ENCODE results near the gene HSPA4L. TPM values are rescaled to one million over a fixed set of nuclear protein-coding genes. Genes with fewer than 3 reads are reported as not detected.

Gene HSPA4L
- total RNA-seq, 1 donor from 2014 or later, result 14.7 TPM

DNA sequence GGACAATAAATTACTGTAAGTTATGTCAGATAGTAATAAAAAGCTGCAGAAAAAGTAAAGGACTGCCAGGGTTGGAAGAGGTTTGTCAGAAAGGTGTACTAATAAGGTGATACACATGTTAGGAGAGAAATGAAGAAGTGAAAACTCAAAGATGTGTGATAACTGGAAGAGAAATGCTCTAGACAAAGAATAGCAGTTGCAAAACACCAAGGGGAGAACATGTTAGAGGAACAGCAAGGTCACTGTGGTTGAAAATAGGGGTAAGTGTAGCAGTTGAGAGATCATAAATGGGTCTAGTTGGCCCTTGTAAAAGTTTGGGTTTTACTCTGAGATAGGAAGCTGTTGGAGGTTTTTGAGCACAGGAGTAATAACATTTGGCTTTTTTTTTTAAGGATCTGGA is 46.9 kb downstream of the HSPA4L start:
- no peak for DNase-seq
- Mint-ChIP-seq H3K4me1 (ENCODE audit: low read depth, unreplicated experiment) (peaks cover 2% of the 10 kb centered on the region), H3K36me3 (ENCODE audit: unreplicated experiment) (no peaks in the 10 kb centered on the region), H3K9me3 (ENCODE audit: unreplicated experiment) (no peaks in the 10 kb centered on the region), H3K27ac (ENCODE audit: unreplicated experiment) (no peak overlapping the region), H3K27me3 (ENCODE audit: unreplicated experiment) (no peaks in the 10 kb centered on the region), H3K4me3 (ENCODE audit: unreplicated experiment) (no peak overlapping the region)
- TF ChIP-seq, protein P1, sequence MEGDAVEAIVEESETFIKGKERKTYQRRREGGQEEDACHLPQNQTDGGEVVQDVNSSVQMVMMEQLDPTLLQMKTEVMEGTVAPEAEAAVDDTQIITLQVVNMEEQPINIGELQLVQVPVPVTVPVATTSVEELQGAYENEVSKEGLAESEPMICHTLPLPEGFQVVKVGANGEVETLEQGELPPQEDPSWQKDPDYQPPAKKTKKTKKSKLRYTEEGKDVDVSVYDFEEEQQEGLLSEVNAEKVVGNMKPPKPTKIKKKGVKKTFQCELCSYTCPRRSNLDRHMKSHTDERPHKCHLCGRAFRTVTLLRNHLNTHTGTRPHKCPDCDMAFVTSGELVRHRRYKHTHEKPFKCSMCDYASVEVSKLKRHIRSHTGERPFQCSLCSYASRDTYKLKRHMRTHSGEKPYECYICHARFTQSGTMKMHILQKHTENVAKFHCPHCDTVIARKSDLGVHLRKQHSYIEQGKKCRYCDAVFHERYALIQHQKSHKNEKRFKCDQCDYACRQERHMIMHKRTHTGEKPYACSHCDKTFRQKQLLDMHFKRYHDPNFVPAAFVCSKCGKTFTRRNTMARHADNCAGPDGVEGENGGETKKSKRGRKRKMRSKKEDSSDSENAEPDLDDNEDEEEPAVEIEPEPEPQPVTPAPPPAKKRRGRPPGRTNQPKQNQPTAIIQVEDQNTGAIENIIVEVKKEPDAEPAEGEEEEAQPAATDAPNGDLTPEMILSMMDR (IDR thresholded peaks at IDR 0.05; ENCODE audit: partially characterized antibody, unreplicated experiment), result no peak

GRCh38 chr4:127832585-127832984 is 50.5 kb downstream of the HSPA4L start:
- H3K4me3 Mint-ChIP-seq (ENCODE audit: unreplicated experiment), result no peak overlapping the region
- no peak for DNase-seq
- H3K27me3 Mint-ChIP-seq (ENCODE audit: unreplicated experiment), result no peaks in the 10 kb centered on the region
- H3K27ac Mint-ChIP-seq (ENCODE audit: unreplicated experiment), result no peak overlapping the region
- peaks cover 2% of the 10 kb centered on the region for H3K4me1 Mint-ChIP-seq (ENCODE audit: low read depth, unreplicated experiment)
- TF ChIP-seq, protein P1 (IDR thresholded peaks at IDR 0.05; ENCODE audit: partially characterized antibody, unreplicated experiment), result no peak
- H3K36me3 Mint-ChIP-seq (ENCODE audit: unreplicated experiment), result no peaks in the 10 kb centered on the region
- H3K9me3 Mint-ChIP-seq (ENCODE audit: unreplicated experiment), result no peaks in the 10 kb centered on the region

GRCh38 chr4:127843704-127844600 is 61.8 kb downstream of the HSPA4L start:
- Mint-ChIP-seq H3K27ac (ENCODE audit: unreplicated experiment) (no peak overlapping the region), H3K4me1 (ENCODE audit: low read depth, unreplicated experiment) (no peaks in the 10 kb centered on the region), H3K4me3 (ENCODE audit: unreplicated experiment) (no peak overlapping the region), H3K36me3 (ENCODE audit: unreplicated experiment) (peaks cover 9% of the 10 kb centered on the region), H3K27me3 (ENCODE audit: unreplicated experiment) (no peaks in the 10 kb centered on the region), H3K9me3 (ENCODE audit: unreplicated experiment) (peaks cover 8% of the 10 kb centered on the region)
- DNase-seq, result no peak
- TF ChIP-seq, protein P1 (IDR thresholded peaks at IDR 0.05; ENCODE audit: partially characterized antibody, unreplicated experiment), result no peak

GRCh38 chr4:127844601-127845116 is 62.5 kb downstream of the HSPA4L start:
- peaks cover 13% of the 10 kb centered on the region for H3K36me3 Mint-ChIP-seq (ENCODE audit: unreplicated experiment)
- no peaks in the 10 kb centered on the region for H3K27me3 Mint-ChIP-seq (ENCODE audit: unreplicated experiment)
- TF ChIP-seq, protein P1 (IDR thresholded peaks at IDR 0.05; ENCODE audit: partially characterized antibody, unreplicated experiment), result no peak
- H3K9me3 Mint-ChIP-seq (ENCODE audit: unreplicated experiment), result peaks cover 8% of the 10 kb centered on the region
- no peak overlapping the region for H3K27ac Mint-ChIP-seq (ENCODE audit: unreplicated experiment)
- H3K4me1 Mint-ChIP-seq (ENCODE audit: low read depth, unreplicated experiment), result no peaks in the 10 kb centered on the region
- no peak overlapping the region for H3K4me3 Mint-ChIP-seq (ENCODE audit: unreplicated experiment)
- DNase-seq, result no peak

DNA sequence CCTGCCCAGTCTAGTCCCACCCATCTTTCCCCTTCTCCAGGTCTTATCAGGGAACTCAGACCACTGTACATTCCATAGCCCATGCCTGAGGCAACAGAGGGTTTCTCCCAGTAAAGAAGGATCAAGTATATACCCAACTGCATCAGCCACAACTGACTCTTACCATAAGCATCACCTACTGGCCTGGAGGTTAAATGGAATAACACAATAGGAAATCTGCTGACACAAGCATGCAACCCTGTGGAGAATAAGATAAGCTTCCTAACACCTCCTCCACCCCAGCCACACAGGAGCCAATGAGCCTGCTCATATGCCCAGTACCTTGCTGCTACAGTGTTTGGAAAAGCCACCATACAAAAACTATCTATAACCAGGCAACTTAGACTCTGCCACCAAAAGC is 63.9 kb downstream of the HSPA4L start:
- peaks cover 11% of the 10 kb centered on the region for H3K9me3 Mint-ChIP-seq (ENCODE audit: unreplicated experiment)

More for the DNA sequence above, 63.9 kb downstream of the HSPA4L start:
- TF ChIP-seq, protein P1 (IDR thresholded peaks at IDR 0.05; ENCODE audit: partially characterized antibody, unreplicated experiment), result no peak
- Mint-ChIP-seq H3K36me3 (ENCODE audit: unreplicated experiment) (peaks cover 23% of the 10 kb centered on the region), H3K27me3 (ENCODE audit: unreplicated experiment) (no peaks in the 10 kb centered on the region), H3K27ac (ENCODE audit: unreplicated experiment) (no peak overlapping the region), H3K4me3 (ENCODE audit: unreplicated experiment) (no peak overlapping the region), H3K4me1 (ENCODE audit: low read depth, unreplicated experiment) (no peaks in the 10 kb centered on the region)
- DNase-seq, result no peak
